Epithelial cell of esophagus (primary cell): ENCODE measurements around the gene RBM26.

Experiments used
- DNase-seq: peaks from one replicate; pipeline ENCODE4 v3.0.0; 2010; ENCODE audit warnings: low read depth
- H3K4me3 ChIP-seq: 2 replicates; pipeline ENCODE4 v1.5.1; 2011; ENCODE audit warnings: mild to moderate bottlenecking, low read length, control low read depth
- TF ChIP-seq, protein P1 (sequence below): IDR thresholded peaks from 2 replicates; pipeline ENCODE4 v1.5.1; 2011; ENCODE audit warnings: low read depth, mild to moderate bottlenecking, low read length, control low read depth, inconsistent platforms; ENCODE audit not compliant: insufficient read depth; ENCODE audit errors: missing control alignments

Gene RBM26

DNA sequence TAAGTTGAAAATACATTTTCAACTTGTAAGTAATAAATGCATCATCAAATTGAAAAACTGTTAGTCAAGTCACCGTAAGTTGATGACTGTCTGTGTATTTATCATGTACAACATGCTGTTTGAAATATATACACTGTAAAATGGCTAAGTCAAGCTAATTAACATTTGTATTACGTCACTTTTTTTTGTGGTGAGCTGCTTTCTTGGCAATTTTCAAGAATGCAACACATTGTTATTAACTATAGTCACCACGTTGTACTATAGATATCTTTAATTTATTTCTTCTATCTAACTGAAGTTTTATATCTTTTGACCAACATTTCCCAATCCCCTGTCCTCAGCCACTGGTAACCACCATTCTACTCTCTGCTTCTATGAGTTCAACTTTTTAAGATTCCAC is 57.0 kb downstream of the RBM26 start:
- no peak for DNase-seq
- TF ChIP-seq, protein P1, sequence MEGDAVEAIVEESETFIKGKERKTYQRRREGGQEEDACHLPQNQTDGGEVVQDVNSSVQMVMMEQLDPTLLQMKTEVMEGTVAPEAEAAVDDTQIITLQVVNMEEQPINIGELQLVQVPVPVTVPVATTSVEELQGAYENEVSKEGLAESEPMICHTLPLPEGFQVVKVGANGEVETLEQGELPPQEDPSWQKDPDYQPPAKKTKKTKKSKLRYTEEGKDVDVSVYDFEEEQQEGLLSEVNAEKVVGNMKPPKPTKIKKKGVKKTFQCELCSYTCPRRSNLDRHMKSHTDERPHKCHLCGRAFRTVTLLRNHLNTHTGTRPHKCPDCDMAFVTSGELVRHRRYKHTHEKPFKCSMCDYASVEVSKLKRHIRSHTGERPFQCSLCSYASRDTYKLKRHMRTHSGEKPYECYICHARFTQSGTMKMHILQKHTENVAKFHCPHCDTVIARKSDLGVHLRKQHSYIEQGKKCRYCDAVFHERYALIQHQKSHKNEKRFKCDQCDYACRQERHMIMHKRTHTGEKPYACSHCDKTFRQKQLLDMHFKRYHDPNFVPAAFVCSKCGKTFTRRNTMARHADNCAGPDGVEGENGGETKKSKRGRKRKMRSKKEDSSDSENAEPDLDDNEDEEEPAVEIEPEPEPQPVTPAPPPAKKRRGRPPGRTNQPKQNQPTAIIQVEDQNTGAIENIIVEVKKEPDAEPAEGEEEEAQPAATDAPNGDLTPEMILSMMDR = no peak
- no peak overlapping the region for H3K4me3 ChIP-seq

DNA sequence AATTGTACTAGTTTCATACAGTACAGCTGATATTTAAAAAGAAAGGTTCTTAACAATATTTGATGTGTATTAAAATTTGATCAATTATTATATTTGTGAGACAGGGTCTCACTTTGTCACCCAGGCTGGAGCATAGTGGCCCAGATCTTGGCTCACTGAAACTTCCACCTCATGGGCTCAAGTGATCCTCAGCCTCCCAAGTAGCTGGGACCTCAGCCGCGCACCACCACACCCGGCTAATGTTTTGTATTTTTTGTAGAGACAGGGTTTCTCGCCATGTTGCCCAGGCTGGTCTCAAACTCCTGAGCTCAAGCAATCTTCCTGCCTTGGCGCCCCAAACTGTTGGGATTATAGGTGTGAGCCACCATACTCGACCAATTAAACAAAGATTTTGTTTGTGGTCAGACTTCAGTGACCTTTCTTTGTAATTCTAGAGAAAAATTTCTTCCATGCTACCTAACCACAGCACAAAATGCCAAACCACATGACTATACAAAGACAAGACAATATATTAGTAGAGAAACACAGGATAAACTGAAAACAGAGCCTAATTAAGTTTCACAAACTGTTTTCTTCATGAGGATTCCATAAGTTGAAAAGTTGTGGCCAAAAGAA is 59.6 kb downstream of the RBM26 start:
- no peak overlapping the region for H3K4me3 ChIP-seq
- TF ChIP-seq, protein P1 = no peak
- DNase-seq = no peak

DNA sequence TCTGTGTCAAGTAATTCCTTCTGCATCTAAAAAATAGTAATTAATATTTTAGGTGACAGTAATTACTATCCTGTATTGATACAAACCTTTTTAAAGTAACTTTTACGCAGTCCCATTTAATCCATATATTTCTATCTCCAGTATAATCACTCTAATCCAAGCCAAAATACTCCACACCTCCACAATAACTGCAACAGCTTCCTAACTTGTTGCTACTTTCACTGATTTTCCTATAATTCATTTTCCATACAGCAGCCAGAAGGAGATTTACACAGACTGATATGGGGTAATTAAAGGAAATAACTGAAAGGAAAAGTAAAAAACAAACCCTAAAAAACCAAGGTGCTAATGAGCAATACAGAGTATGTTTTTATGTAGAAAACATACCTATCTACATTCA is 64.9 kb downstream of the RBM26 start:
- no peak overlapping the region for H3K4me3 ChIP-seq
- DNase-seq = no peak

DNA sequence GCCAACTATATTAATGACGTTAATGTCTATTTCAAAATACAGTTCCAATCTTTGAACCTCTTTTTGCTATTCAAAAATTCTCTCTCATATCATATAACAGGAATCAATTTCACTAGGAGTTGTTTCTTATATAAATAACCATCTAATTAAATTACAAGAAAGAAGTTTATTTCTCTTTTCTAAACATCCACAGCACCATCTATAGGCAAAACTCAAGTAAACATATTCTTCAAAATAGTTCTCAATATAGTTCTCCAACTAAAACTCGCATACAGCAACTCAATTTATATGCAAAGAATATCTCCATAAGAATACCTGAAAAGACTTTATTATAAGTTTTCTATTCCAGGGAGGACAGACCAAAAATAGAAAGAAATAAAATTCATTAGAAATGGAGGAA is 65.6 kb downstream of the RBM26 start:
- no peak overlapping the region for H3K4me3 ChIP-seq
- TF ChIP-seq, protein P1 = no peak
- no peak for DNase-seq

More for the DNA sequence above, 64.9 kb downstream of the RBM26 start:
- TF ChIP-seq, protein P1 = no peak

DNA sequence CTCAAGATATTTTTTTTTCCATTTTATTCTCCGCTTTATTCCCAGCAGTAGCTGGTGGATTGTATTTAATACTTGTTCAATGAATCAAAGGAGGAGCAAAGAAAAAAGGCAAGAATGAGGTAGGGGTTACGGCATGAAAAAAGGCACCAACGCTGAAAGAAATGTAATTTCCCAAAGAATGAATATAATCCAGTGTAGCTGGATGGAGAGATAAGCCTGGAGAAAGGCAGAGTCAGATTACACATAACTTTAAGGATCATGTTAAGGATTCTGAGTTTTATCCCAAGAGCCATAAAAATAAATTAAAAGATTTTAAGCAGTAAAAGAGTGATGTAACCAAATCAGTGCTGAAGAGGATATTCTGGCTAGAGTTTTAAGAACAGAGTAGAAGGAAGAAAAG is 67.7 kb downstream of the RBM26 start:
- DNase-seq = no peak
- TF ChIP-seq, protein P1 = no peak
- no peak overlapping the region for H3K4me3 ChIP-seq

DNA sequence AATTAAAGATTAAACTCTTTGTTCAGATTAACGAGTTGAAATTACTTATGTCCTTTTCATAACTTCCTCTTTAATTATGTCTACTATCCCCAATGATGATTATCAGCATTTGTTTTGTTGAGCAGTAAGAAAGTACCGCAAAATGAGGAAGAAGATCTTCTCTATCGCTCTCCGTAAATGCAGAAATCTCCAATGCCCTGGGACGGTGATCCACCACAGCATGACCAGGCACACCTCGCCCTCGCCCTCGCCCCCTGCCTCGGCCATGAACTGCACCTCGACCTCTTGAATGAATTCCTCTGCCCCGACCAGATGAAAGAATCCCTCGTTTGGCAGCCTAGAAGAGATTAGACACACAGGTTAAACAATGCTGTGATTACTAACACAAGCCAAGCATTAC is 69.1 kb downstream of the RBM26 start:
- TF ChIP-seq, protein P1 = no peak
- DNase-seq = no peak
- no peak overlapping the region for H3K4me3 ChIP-seq

DNA sequence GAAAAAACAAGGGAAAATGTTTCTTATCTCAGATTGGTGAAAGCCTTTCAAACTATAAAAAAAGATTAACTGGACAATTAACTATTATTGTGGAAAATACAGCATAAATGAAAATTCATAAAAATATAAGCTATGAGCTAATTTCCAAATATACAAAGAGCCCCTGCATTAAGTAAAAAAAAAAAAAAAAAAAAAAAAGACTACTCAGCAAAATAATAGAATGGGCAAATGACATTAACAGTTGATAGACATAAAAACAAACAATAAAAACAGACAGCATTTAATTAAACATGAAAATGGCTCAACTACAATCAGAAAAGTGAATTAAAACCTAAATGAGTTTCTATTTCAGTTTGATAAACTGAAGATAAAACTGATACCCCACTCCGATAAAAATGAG is 77.5 kb downstream of the RBM26 start:
- no peak for DNase-seq
- TF ChIP-seq, protein P1 = no peak
- no peak overlapping the region for H3K4me3 ChIP-seq
